Heart right ventricle (tissue), 16 donors: ENCODE results near the gene SLC25A5. TPM values are rescaled to one million over a fixed set of nuclear protein-coding genes. Genes with fewer than 3 reads are reported as not detected.

Source experiments
- ATAC-seq, 8 donors: fragments of 200-7000 bp; cut with Tn5 transposase; one replicate each; pipeline ENCODE4 v1.9.1; 2020; ENCODE audit warnings: mild to moderate bottlenecking in 8 of 8, moderate library complexity in 8 of 8, moderate number of reproducible peaks in 1 of 8
- DNase-seq, 2 donors: peaks; one replicate each; pipeline ENCODE4 v3.0.0-alpha.2; 2020
- H3K27ac ChIP-seq, 10 donors: fragments of 200-600 bp; sonication (generic) in 2 of 10; one replicate each; pipeline versions ENCODE4 v1.5.0 to v1.8.0; 2020 to 2022; ENCODE audit warnings: mild to moderate bottlenecking in 3 of 10
- H3K27me3 ChIP-seq, 7 donors: fragments of 200-600 bp; one replicate each; pipeline ENCODE4 v1.8.0; 2021 to 2022; ENCODE audit warnings: mild to moderate bottlenecking in 2 of 7
- H3K36me3 ChIP-seq, 9 donors: fragments of 200-600 bp; sonication (generic) in 1 of 9; one replicate each; pipeline versions ENCODE4 v1.5.0 to v1.8.0; 2020 to 2022; ENCODE audit warnings: mild to moderate bottlenecking in 2 of 9
- H3K4me1 ChIP-seq, 9 donors: fragments of 200-600 bp; sonication (generic) in 1 of 9; one replicate each; pipeline versions ENCODE4 v1.5.0 to v1.8.0; 2020 to 2022; ENCODE audit warnings: mild to moderate bottlenecking in 4 of 9
- H3K4me3 ChIP-seq, 10 donors: fragments of 200-600 bp; sonication (generic) in 2 of 10; one replicate each; pipeline versions ENCODE4 v1.5.0 to v1.8.0; 2020 to 2022; ENCODE audit warnings: mild to moderate bottlenecking in 7 of 10, moderate library complexity in 2 of 10
- H3K9me3 ChIP-seq, 11 donors: fragments of 200-600 bp in 10 of 11; sonication (generic) in 2 of 11; one replicate each; pipeline versions ENCODE4 v1.5.0 to v1.8.0; 2013 to 2022; ENCODE audit warnings: mild to moderate bottlenecking in 2 of 11, control low read depth in 1 of 11, moderate library complexity in 1 of 11
- WGBS, 2 donors: extraction: QIAGEN DNeasy Blood & Tissue Kit; methylation state at CpG; one replicate each; pipeline ENCODE4 v1.1.7; 2013; ENCODE audit warnings: inconsistent platforms in 1 of 2; 5-methylcytosine and 5-hydroxymethylcytosine counted together
- intact Hi-C, 10 donors: fragments of 100-400 bp; cut with DNase I; formaldehyde crosslinking; loops; one replicate each; pipeline versions ENCODE4 v1.11.1 to v1.14.2; 2022
- polyA plus RNA-seq, 2 donors: library from polyadenylated mRNA; stranded (reverse); fragments of 200-250 nt; gene quantifications; one replicate each; pipeline ENCODE4 v1.2.3, GENCODE V29; 2013
- total RNA-seq, 10 donors: library from RNA; stranded (reverse); fragmentation: NEBNext Ultra II Directional in 3 of 10; extraction: Animal tissue kit (Norgen Biotek cat#: 25700) in 3 of 10; gene quantifications; one replicate each; pipeline versions ENCODE4 v1.2.1 to v1.2.4, GENCODE V29; 2021 to 2023
- TF ChIP-seq, protein P1 (sequence below), 9 donors: fragments of 200-600 bp; sonication (generic) in 2 of 9; IDR thresholded peaks; one replicate each; pipeline versions ENCODE4 v1.5.0 to v1.8.0; 2021 to 2022; ENCODE audit warnings: antibody characterized with exemption in 9 of 9, mild to moderate bottlenecking in 5 of 9, moderate library complexity in 1 of 9
- donor health status: Arrhythmogenic right ventricular cardiomyopathy.
- donor health status: ischemic (EF 13 %, LVEDD 7.1; RV severe dilation, severe dysfunction).
- donor health status: healthy with polysubstance abuse.
- donor health status: DM: no; HTN: yes; CAD: no.
- donor health status: DM: no; HTN: no; CAD: no.
- donor health status: ischemic (EF 25% LVEDD 6.9; RV normal size, moderate dysfunction).
- donor health status: ischemic (EF 25% LVEDD 5.7; RV mildly dilated, moderate dysfunction).
- donor health status: healthy.
- donor health status: DM: yes; HTN: yes; CAD: no.
- donor health status: Ischemic cardiomyopathy.
- donor health status: ischemic (EF 35%, LVEDD 5.7; RV mildly dilated, moderate dysfunction).
- donor health status: nonischemic (EF 11% LVEDD 7.7; RV severe dilation, severe dysfunction).
- donor health status: DM: yes; HTN: yes; CAD: no.
- donor health status: PGD.
- donor health status: ischemic (EF 29% LVEDD 5.4; RV normal size, mild dysfunction).
- donor health status: nonischemic (EF 23%, LVEDD 6.1; RV moderate dilation, normal function).

SLC25A5 gene
- total and polyA plus RNA-seq, 12 donors, result 43.3 to 482 (median 184) TPM

DNA sequence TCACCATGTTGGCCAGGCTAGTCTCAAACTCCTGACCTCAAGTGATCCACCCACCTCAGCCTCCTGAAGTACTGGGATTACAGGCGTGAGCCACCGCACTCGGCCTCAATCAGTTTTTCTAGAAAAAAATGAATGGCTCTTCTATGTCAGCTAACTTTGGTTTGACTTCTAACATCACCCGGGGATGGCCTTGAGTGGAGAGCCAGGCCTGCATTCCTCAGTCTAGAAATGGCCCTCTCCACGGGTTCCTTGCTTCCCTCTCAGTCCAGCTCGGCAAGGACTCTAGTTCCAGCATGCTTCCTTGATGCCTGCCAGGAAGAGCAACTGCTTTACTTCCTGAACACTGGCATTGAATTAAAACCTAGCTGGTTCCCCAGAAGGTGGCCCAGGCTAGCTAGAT, 39.0 kb downstream of the SLC25A5 start:
- TF ChIP-seq, protein P1, sequence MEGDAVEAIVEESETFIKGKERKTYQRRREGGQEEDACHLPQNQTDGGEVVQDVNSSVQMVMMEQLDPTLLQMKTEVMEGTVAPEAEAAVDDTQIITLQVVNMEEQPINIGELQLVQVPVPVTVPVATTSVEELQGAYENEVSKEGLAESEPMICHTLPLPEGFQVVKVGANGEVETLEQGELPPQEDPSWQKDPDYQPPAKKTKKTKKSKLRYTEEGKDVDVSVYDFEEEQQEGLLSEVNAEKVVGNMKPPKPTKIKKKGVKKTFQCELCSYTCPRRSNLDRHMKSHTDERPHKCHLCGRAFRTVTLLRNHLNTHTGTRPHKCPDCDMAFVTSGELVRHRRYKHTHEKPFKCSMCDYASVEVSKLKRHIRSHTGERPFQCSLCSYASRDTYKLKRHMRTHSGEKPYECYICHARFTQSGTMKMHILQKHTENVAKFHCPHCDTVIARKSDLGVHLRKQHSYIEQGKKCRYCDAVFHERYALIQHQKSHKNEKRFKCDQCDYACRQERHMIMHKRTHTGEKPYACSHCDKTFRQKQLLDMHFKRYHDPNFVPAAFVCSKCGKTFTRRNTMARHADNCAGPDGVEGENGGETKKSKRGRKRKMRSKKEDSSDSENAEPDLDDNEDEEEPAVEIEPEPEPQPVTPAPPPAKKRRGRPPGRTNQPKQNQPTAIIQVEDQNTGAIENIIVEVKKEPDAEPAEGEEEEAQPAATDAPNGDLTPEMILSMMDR (IDR thresholded peaks at IDR 0.05), result no peak
- 75 to 79% methylated on average over 6 of the region's 6 CpGs for WGBS, 2 donors
- intact Hi-C loops, result no loop called here
- Histone ChIP-seq H3K4me1 (peaks cover 0 to 9% (median 0%) of the 10 kb centered on the region in 9 donors), H3K27me3 (peaks cover 0 to 6% (median 0%) of the 10 kb centered on the region in 7 donors), H3K36me3 (no peaks in the 10 kb centered on the region), H3K4me3 (no peak overlapping the region), H3K27ac (no peak overlapping the region), H3K9me3 (no peaks in the 10 kb centered on the region)
- ATAC-seq (no peak), DNase-seq (no peak)

DNA sequence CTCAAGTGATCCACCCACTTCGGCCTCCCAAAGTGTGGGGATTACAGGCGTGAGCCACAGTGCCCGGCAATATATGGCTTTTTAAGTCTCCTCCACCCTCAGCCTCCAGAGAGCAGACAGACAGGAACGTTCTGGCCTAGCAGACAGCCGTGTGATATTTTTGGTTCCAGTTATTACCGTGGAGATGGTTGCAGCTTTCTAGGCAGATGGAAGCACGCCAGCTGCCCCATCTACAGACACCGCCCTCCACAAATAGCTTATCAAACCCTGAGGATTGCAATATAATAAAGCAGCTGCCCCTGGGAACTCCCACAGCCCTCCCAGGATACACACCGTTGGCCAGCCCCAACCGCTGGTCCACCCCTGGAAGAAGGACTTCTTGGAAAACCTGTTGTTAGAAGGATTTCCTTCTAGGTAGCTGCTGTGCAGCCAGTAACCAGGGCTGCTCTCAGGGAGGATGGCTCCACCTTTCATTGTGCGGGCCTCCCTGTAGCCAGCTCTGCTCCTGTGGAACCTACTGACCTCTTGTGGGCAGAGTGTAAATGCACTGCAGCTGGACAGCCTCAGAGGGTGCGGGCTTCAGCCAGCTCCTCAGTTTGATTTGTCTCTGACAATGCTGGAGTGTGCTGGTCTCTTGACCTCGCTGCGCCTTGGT, 44.0 kb downstream of the SLC25A5 start:
- Histone ChIP-seq H3K4me3 (no peak overlapping the region), H3K36me3 (no peaks in the 10 kb centered on the region), H3K27me3 (peaks cover 0 to 6% (median 0%) of the 10 kb centered on the region in 7 donors), H3K9me3 (no peaks in the 10 kb centered on the region), H3K27ac (peak overlapping the region in 4 of 10 donors; percentile 6 to 30 (median 14)), H3K4me1 (no peaks in the 10 kb centered on the region)
- ATAC-seq, result peak; percentile 87 to 98 (median 96)
- intact Hi-C loops, result loop anchor here in 6 of 10 donors (5.0 to 10.0 kb wide), 4 partner anchors 63 to 223 kb away; partner anchors contain the start of gene UBE2A (in 1 of the 6)
- TF ChIP-seq, protein P1 (IDR thresholded peaks at IDR 0.05), result peak; percentile 17 to 68 (median 62)
- peak; percentile 23 to 54 for DNase-seq
- WGBS, 2 donors, result 18 to 25% methylated on average over 14 of the region's 14 CpGs

DNA sequence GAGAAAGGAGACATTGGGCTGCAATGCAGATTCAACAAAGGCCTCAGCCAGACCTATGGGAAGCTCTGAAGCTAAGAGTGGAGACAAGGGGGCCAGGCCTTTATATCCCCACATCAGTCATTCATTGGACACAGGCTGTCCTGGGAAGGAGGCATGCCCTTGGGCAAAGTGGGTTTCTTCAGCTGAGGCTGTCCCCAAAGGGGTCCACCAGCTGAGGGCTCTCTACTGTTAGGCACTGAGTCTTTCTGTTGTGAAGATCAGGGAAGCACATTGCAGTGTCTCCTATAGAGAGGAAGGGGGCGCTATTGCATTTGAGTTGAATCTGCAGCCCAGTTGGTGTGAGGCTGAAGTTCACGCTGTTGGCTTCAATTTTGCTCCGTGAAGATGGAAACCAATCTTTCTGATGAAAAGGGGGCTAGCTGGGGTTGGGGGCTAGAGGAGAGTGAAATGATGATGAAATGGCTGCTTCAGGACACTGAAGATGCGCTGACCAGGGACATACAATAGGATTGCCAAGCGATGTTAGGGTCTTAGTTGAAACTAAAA, 48.0 kb downstream of the SLC25A5 start:
- intact Hi-C loops, result loop anchor here in 8 of 10 donors (2.0 to 10.0 kb wide), 5 partner anchors 59 to 219 kb away; partner anchors contain the start of gene UBE2A (in 1 of the 8)
- WGBS, 2 donors, result 29 to 34% methylated on average over 5 of the region's 5 CpGs
- no peak overlapping the region for H3K27ac ChIP-seq
- TF ChIP-seq, protein P1 (IDR thresholded peaks at IDR 0.05), result peak; percentile 44 to 77 (median 71)
- ATAC-seq (peak; percentile 66 to 89 (median 80)), DNase-seq (peak in 1 of 2 donors; percentile 19)
- no peaks in the 10 kb centered on the region for H3K36me3 ChIP-seq
- H3K9me3 ChIP-seq, result no peaks in the 10 kb centered on the region
- H3K4me3 ChIP-seq, result no peak overlapping the region
- peaks cover 0 to 2% (median 0%) of the 10 kb centered on the region in 7 donors for H3K27me3 ChIP-seq
- no peaks in the 10 kb centered on the region for H3K4me1 ChIP-seq

DNA sequence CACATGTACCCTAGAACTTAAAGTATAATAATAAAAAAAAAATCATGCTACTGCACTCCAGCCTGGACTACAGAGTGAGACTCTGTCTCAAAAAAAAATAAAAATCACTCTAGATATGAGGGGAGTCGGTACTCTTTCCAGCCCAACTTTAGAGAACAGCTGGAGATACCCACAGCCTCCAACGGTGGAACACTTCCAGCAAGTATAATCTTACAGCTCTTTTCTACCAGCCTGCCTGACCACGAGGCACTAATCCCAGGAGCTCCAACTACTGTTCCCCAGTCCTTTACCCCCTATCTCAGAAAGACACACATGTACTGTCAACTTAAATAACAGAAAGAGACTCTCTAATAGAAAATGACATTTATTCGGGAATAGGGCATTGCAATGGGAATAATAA, 50.1 kb downstream of the SLC25A5 start:
- intact Hi-C loops, result loop anchor here in 7 of 10 donors (5.0 to 10.0 kb wide), 4 partner anchors 56 to 216 kb away; partner anchors contain the start of gene UBE2A (in 1 of the 7)
- no peaks in the 10 kb centered on the region for H3K27me3 ChIP-seq
- no peaks in the 10 kb centered on the region for H3K4me1 ChIP-seq
- no peak overlapping the region for H3K27ac ChIP-seq
- H3K9me3 ChIP-seq, result no peaks in the 10 kb centered on the region
- ATAC-seq, result no peak
- H3K4me3 ChIP-seq, result no peak overlapping the region
- TF ChIP-seq, protein P1 (IDR thresholded peaks at IDR 0.05), result no peak
- H3K36me3 ChIP-seq, result no peaks in the 10 kb centered on the region
- 70 to 75% methylated on average over 4 of the region's 4 CpGs for WGBS, 2 donors
- no peak for DNase-seq

Other genes with a start within 250 kb of the SLC25A5 start
- gene PGRMC1, start 232.2 kb upstream of the SLC25A5 start, total RNA-seq, result 10 to 100 TPM; 11.5 to 22.8 (median 14.3) TPM
- gene PGRMC1, start 232.2 kb upstream of the SLC25A5 start, polyA plus RNA-seq, result 10 to 100 TPM; 28.4 to 33.1 TPM
- gene SLC25A43, start 69.1 kb upstream of the SLC25A5 start, total RNA-seq, result 1 to 10 TPM in 8 of 10 donors, under 1 TPM in 2; 0.63 to 5.9 (median 2.5) TPM
- gene SLC25A43, start 69.1 kb upstream of the SLC25A5 start, polyA plus RNA-seq, result 1 to 10 TPM; 3.0 to 3.4 TPM
- 10 to 100 TPM; 12.1 to 24.0 (median 19.8) TPM for gene STEEP1, start 97.0 kb downstream of the SLC25A5 start, total RNA-seq
- gene STEEP1, start 97.0 kb downstream of the SLC25A5 start, polyA plus RNA-seq, result 10 to 100 TPM in 1 of 2 donors, 1 to 10 TPM in 1; 2.7 to 14.6 TPM
- gene UBE2A, start 106.1 kb downstream of the SLC25A5 start, total RNA-seq, result 10 to 100 TPM; 64.6 to 77.7 (median 67.8) TPM
- 10 to 100 TPM; 51.7 to 64.3 TPM for gene UBE2A, start 106.1 kb downstream of the SLC25A5 start, polyA plus RNA-seq
- gene NKRF, start 138.0 kb downstream of the SLC25A5 start, total RNA-seq, result 1 to 10 TPM; 4.2 to 5.9 (median 4.6) TPM
- 1 to 10 TPM; 2.8 to 6.9 TPM for gene NKRF, start 138.0 kb downstream of the SLC25A5 start, polyA plus RNA-seq
- 10 to 100 TPM in 4 of 10 donors, 1 to 10 TPM in 6; 7.5 to 24.9 (median 9.3) TPM for gene SEPTIN6, start 224.7 kb downstream of the SLC25A5 start, total RNA-seq
- 1 to 10 TPM; 4.6 to 7.5 TPM for gene SEPTIN6, start 224.7 kb downstream of the SLC25A5 start, polyA plus RNA-seq